A549 (cell line): ENCODE data around the gene DEFB125. TPM values are rescaled to one million over a fixed set of nuclear protein-coding genes. Genes with fewer than 3 reads are reported as not detected.
"Not testable (repeated sequence)": the region's sequence is repeated elsewhere in the genome, so short reads cannot be mapped to it uniquely, and the experiment has no call there.

Experiments used
- ATAC-seq, 2 experiments: fragments of 200-7000 bp in 1 of 2; fragments of >200 bp in 1 of 2; cut with Nextera tagmentation in 1 of 2; cut with Tn5 transposase in 1 of 2; 3 replicates each; pipeline versions ENCODE4 v1.8.0 to v1.9.1; 2018 to 2020; ENCODE audit warnings: mild to moderate bottlenecking in 1 of 2, moderate library complexity in 1 of 2
- CTCF ChIA-PET: fragments of 300-600 bp; sonication (Branson Sonifier 250); formaldehyde crosslinking; extraction: SDS; loops from one replicate; lab custom pipeline; 2021; ENCODE audit warnings: antibody characterized with exemption, inconsistent platforms; lab: Yijun Ruan, JAX
- POLR2A ChIA-PET: fragments of 350-600 bp; formaldehyde crosslinking; extraction: SDS; loops from one replicate; lab custom pipeline; 2021; ENCODE audit warnings: antibody characterized with exemption, inconsistent platforms; lab: Yijun Ruan, JAX
- DNase-seq, 2 experiments: peaks; one replicate each; pipeline versions ENCODE4 v3.0.0 to v3.0.0-alpha.2; 2011 to 2016; ENCODE audit warnings: low read depth in 1 of 2, low spot score in 1 of 2
- FAIRE-seq: peaks from 2 replicates; lab custom pipeline; 2011; peaks lifted over from hg19 to GRCh38; lab: Jason Lieb, UNC
- H3K27ac ChIP-seq, 2 experiments: fragments of >200 bp; sonication (Bioruptor Twin); formaldehyde crosslinking; 3 replicates each; pipeline ENCODE4 v1.5.1; 2016 to 2017
- H3K4me1 ChIP-seq: fragments of >200 bp; sonication (Bioruptor Twin); formaldehyde crosslinking; 3 replicates; pipeline ENCODE4 v1.6.1; 2016
- H3K4me2 ChIP-seq: fragments of >200 bp; sonication (Bioruptor Twin); formaldehyde crosslinking; 3 replicates; pipeline ENCODE4 v1.6.1; 2016
- H3K4me3 ChIP-seq: fragments of >200 bp; sonication (Bioruptor Twin); formaldehyde crosslinking; 3 replicates; pipeline ENCODE4 v1.5.1; 2016
- H3K9me3 ChIP-seq: fragments of >200 bp; sonication (Bioruptor Twin); formaldehyde crosslinking; 3 replicates; pipeline ENCODE4 v1.6.1; 2016
- CEBPB ChIP-seq, 2 experiments: fragments of >200 bp in 1 of 2; sonication (Bioruptor Twin) in 1 of 2; formaldehyde crosslinking in 1 of 2; IDR thresholded peaks; 2 replicates each; pipeline ENCODE4 v1.6.1; 2012 to 2016
- CHD2 ChIP-seq: fragments of 150-350 bp; IDR thresholded peaks from 2 replicates; pipeline ENCODE4 v1.6.1; 2014; ENCODE audit warnings: low read length; ENCODE audit not compliant: partially characterized antibody
- CHD4 ChIP-seq: fragments of 200-600 bp; sonication (generic); IDR thresholded peaks from 2 replicates; pipeline ENCODE4 v1.6.1; 2016; ENCODE audit warnings: antibody characterized with exemption, mild to moderate bottlenecking, borderline replicate concordance
- EHMT2 ChIP-seq: fragments of 200-600 bp; sonication (generic); IDR thresholded peaks from 2 replicates; pipeline ENCODE4 v1.6.1; 2016; ENCODE audit warnings: antibody characterized with exemption, low read depth, mild to moderate bottlenecking, moderate library complexity
- ESRRA ChIP-seq: fragments of 150-350 bp; IDR thresholded peaks from 2 replicates; pipeline ENCODE4 v1.6.1; 2014; ENCODE audit warnings: mild to moderate bottlenecking, low read length, borderline replicate concordance
- FOSB ChIP-seq: fragments of 250-450 bp; sonication (Bioruptor Pico); IDR thresholded peaks from 2 replicates; pipeline ENCODE4 v1.5.0; 2020; ENCODE audit warnings: mild to moderate bottlenecking, moderate library complexity
- GATA3 ChIP-seq: IDR thresholded peaks from 2 replicates; pipeline ENCODE4 v1.6.1; 2012; ENCODE audit warnings: borderline replicate concordance
- HOXB13 ChIP-seq: fragments of 250-450 bp; sonication (Bioruptor Pico); IDR thresholded peaks from 2 replicates; pipeline ENCODE4 v1.5.0; 2020; ENCODE audit warnings: low read depth, mild to moderate bottlenecking, moderate library complexity
- JUN ChIP-seq, 2 experiments: fragments of >200 bp; sonication (Bioruptor Twin); formaldehyde crosslinking; IDR thresholded peaks; 2 replicates in 1 of 2; 3 replicates in 1 of 2; pipeline ENCODE4 v1.6.1; 2016 to 2017
- JUNB ChIP-seq: fragments of >200 bp; sonication (Bioruptor Twin); formaldehyde crosslinking; IDR thresholded peaks from 2 replicates; pipeline ENCODE4 v1.6.1; 2016
- KDM5A ChIP-seq: fragments of 200-600 bp; sonication (generic); IDR thresholded peaks from 2 replicates; pipeline ENCODE4 v1.6.1; 2016; ENCODE audit warnings: antibody characterized with exemption, mild to moderate bottlenecking
- MYC ChIP-seq: IDR thresholded peaks from 2 replicates; pipeline ENCODE4 v1.6.1; 2012; ENCODE audit warnings: mild to moderate bottlenecking, inconsistent platforms, low read length, improper control_type of control experiment, borderline replicate concordance
- NFE2L2 ChIP-seq: fragments of 150-350 bp; conservative IDR thresholded peaks from 2 replicates; pipeline ENCODE4 v1.6.1; 2014; ENCODE audit warnings: low read length
- NPAS2 ChIP-seq: fragments of 250-450 bp; sonication (Bioruptor Pico); IDR thresholded peaks from 2 replicates; pipeline ENCODE4 v1.8.0; 2022; ENCODE audit warnings: mild to moderate bottlenecking, moderate library complexity, borderline replicate concordance
- NR3C1 ChIP-seq: fragments of >200 bp; sonication (Bioruptor Twin); formaldehyde crosslinking; IDR thresholded peaks from 3 replicates; pipeline ENCODE4 v1.6.1; 2017
- RAD21 ChIP-seq, 2 experiments: fragments of >200 bp in 1 of 2; sonication (Bioruptor Twin) in 1 of 2; formaldehyde crosslinking in 1 of 2; IDR thresholded peaks in 1 of 2; conservative IDR thresholded peaks in 1 of 2; 2 replicates in 1 of 2; 3 replicates in 1 of 2; pipeline ENCODE4 v1.6.1; 2012 to 2018; ENCODE audit warnings: inconsistent platforms in 1 of 2
- RCOR1 ChIP-seq: fragments of 150-350 bp; IDR thresholded peaks from 2 replicates; pipeline ENCODE4 v1.6.1; 2014; ENCODE audit warnings: antibody characterized with exemption, low read length, low read depth
- RFX5 ChIP-seq: fragments of 450-650 bp; IDR thresholded peaks from 2 replicates; pipeline ENCODE4 v1.7.1; 2014; ENCODE audit warnings: antibody characterized with exemption, mild to moderate bottlenecking, moderate library complexity
- RNF2 ChIP-seq: fragments of 200-600 bp; sonication (generic); IDR thresholded peaks from 2 replicates; pipeline ENCODE4 v1.6.1; 2016; ENCODE audit warnings: low read depth, mild to moderate bottlenecking, antibody characterized with exemption, moderate library complexity, borderline replicate concordance
- SREBF2 ChIP-seq: fragments of 450-650 bp; IDR thresholded peaks from 2 replicates; pipeline ENCODE4 v1.6.1; 2014; ENCODE audit warnings: mild to moderate bottlenecking, moderate library complexity
- TP53 ChIP-seq: fragments of 250-450 bp; sonication (Bioruptor Pico); IDR thresholded peaks from 2 replicates; pipeline ENCODE4 v1.5.0; 2021; ENCODE audit warnings: mild to moderate bottlenecking, moderate library complexity
- ZC3H11A ChIP-seq: fragments of 450-650 bp; IDR thresholded peaks from 2 replicates; pipeline ENCODE4 v1.6.1; 2014; ENCODE audit warnings: antibody characterized with exemption, mild to moderate bottlenecking
- ZSCAN20 ChIP-seq: fragments of 250-450 bp; sonication (Bioruptor Pico); IDR thresholded peaks from 2 replicates; pipeline ENCODE4 v1.8.0; 2022; ENCODE audit warnings: mild to moderate bottlenecking, moderate library complexity
- WGBS: methylation state at CpG from one replicate; pipeline ENCODE4 v1.1.6; 2017; ENCODE audit errors: missing lambda C conversion rate; 5-methylcytosine and 5-hydroxymethylcytosine counted together
- polyA plus RNA-seq, 4 experiments: library from polyadenylated mRNA; depleted of rRNA in 3 of 4; stranded (reverse); fragments of >200 nt; fragmentation: RNase III in 1 of 4; extraction: RNeasy Plus Mini Kit Qiagen cat#74134 plus additional on column Dnase treatment in 1 of 4; gene quantifications; 2 replicates in 3 of 4; 3 replicates in 1 of 4; pipeline ENCODE4 v1.2.3, GENCODE V29; 2011 to 2017
- TF ChIP-seq, protein P1 (sequence below): fragments of 150-350 bp; IDR thresholded peaks from 2 replicates; pipeline ENCODE4 v1.6.1; 2014; ENCODE audit warnings: low read depth, mild to moderate bottlenecking, low read length

The DEFB125 gene
- polyA plus RNA-seq, 2 of the 4 experiments (the other 2 are of a cell fraction), result not detected

DNA sequence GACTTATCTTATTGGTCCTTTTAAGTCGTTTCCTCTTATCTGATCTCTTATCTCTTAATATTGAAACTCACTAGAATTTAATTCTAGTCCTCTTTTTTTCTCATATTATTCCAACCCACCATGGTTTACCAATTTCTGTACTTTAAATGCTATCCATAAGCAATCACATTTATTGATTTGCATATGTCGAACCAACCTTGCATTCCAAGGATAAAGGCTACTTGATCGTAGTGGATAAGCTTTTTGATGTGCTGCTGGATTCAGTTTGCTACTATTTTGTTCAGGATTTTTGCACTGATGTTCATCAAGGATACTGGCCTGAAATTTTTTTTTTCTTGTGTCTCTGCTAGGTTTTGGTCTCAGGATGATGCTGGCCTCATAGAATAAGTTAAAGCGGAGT lies 7.7 kb downstream of the DEFB125 start:
- FAIRE-seq, result peak; percentile 80
- no peak overlapping the region for H3K4me3 ChIP-seq

DNA sequence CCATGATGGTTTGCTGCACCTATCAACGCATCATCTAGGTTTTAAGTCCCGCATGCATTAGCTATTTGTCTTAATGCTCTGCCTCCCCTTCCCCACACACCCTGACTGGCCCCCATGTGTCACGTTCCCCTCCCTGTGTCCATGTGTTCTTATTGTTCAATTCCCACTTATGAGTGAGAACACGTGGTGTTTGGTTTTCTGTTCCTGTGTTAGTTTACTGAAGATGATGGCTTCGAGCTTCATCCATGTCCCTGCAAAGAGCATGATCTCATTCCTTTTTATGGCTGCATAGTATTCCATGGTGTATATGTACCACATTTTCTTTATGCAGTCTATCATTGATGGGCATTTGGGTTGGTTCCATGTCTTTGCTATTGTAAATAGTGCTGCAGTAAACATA lies 10.2 kb downstream of the DEFB125 start:
- ATAC-seq, H3K4me2 ChIP-seq, H3K4me1 ChIP-seq, FAIRE-seq, DNase-seq, H3K27ac ChIP-seq, H3K4me3 ChIP-seq, POLR2A ChIA-PET: not testable (repeated sequence)
- WGBS, result 19% methylated on average over 5 of the region's 5 CpGs
- H3K9me3 ChIP-seq, result peaks cover 21% of the 10 kb centered on the region
- CTCF ChIA-PET, result interaction anchor here (0.8 to 1.0 kb wide), 2 partner anchors 11 to 40 kb away, joined by 3 to 4 read pairs; partner anchors contain the start of gene DEFB125

More for the DNA sequence above, 7.7 kb downstream of the DEFB125 start:
- no peak overlapping the region for H3K4me2 ChIP-seq
- ChIA-PET CTCF (no interaction called here), POLR2A (no interaction called here)
- no peak overlapping the region for H3K27ac ChIP-seq
- ATAC-seq (no peak), DNase-seq (no peak)
- TF ChIP-seq RNF2 (no peak), CHD2 (no peak)
- 6% methylated on average over 4 of the region's 4 CpGs for WGBS
- no peaks in the 10 kb centered on the region for H3K4me1 ChIP-seq
- peaks cover 21% of the 10 kb centered on the region for H3K9me3 ChIP-seq

DNA sequence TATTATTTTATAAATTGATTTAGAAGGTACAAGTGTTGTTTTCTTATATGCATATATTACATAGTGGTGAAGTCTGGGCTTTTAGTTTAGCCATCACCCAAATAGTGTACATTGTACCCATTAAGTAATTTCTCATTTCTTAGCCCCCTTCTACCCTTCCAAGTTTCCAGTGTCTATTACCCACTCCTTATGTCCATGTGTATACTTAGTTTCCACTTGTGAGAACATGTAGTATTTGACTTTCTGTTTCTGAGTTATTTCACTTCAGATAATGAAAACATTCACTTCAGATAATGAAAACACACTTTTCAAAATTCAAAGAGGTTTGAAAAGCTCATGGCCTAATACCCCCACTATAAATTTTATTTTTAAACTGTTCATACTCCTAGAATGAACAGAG lies 14.5 kb downstream of the DEFB125 start:
- FAIRE-seq, result no peak
- CTCF ChIA-PET, result no interaction called here

DNA sequence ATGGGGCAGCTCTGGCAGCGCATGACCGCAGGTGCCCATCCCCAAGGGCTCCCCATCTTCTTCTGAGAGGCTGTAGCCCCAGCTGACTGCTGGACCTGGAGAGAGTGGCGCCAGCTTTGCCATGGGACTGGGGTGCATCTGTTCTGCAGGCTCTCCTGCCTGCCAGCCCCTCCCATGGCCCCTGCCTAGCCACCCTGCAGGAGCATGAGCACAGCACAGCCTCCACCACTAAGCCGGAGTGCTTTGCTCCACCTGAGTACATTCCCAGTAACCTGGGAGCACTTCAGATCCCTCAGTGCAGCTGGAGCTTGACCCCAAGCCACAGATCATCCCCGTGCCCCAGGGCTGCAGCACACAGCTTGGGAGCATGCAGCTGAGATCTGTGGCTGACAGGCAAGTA lies 16.0 kb downstream of the DEFB125 start:
- ATAC-seq (no peak), FAIRE-seq (no peak), DNase-seq (no peak)
- ChIA-PET CTCF (no interaction called here), POLR2A (no interaction called here)
- Histone ChIP-seq H3K9me3 (no peaks in the 10 kb centered on the region), H3K4me2 (no peak overlapping the region), H3K27ac (no peak overlapping the region), H3K4me3 (no peak overlapping the region), H3K4me1 (no peaks in the 10 kb centered on the region)
- no peak for TF ChIP-seq NFE2L2
- no peak for TF ChIP-seq NR3C1
- no peak for TF ChIP-seq ZC3H11A
- TF ChIP-seq FOSB (CRISPR knock-in tag), result no peak
- no peak for TF ChIP-seq GATA3
- no peak for TF ChIP-seq CHD4
- TF ChIP-seq, protein P1, sequence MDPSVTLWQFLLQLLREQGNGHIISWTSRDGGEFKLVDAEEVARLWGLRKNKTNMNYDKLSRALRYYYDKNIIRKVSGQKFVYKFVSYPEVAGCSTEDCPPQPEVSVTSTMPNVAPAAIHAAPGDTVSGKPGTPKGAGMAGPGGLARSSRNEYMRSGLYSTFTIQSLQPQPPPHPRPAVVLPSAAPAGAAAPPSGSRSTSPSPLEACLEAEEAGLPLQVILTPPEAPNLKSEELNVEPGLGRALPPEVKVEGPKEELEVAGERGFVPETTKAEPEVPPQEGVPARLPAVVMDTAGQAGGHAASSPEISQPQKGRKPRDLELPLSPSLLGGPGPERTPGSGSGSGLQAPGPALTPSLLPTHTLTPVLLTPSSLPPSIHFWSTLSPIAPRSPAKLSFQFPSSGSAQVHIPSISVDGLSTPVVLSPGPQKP, result no peak
- TF ChIP-seq RAD21 (conservative IDR thresholded peaks at IDR 0.05 in 1 of 2, IDR thresholded peaks at IDR 0.05 in 1 of 2), result no peak
- 40% methylated on average over 5 of the region's 5 CpGs for WGBS

More for the DNA sequence above, 14.5 kb downstream of the DEFB125 start:
- POLR2A ChIA-PET, result no interaction called here
- no peak for ATAC-seq
- Histone ChIP-seq H3K4me3 (no peak overlapping the region), H3K4me2 (no peak overlapping the region), H3K4me1 (no peaks in the 10 kb centered on the region), H3K27ac (no peak overlapping the region), H3K9me3 (no peaks in the 10 kb centered on the region)
- DNase-seq, result no peak
- TF ChIP-seq JUNB (no peak), TP53 (no peak), NPAS2 (CRISPR knock-in tag) (no peak), KDM5A (no peak), CEBPB (IDR thresholded peaks at IDR 0.05) (no peak), SREBF2 (no peak), EHMT2 (no peak), ZSCAN20 (CRISPR knock-in tag) (no peak)
- TF ChIP-seq, all 56 proteins: peak for 0

DNA sequence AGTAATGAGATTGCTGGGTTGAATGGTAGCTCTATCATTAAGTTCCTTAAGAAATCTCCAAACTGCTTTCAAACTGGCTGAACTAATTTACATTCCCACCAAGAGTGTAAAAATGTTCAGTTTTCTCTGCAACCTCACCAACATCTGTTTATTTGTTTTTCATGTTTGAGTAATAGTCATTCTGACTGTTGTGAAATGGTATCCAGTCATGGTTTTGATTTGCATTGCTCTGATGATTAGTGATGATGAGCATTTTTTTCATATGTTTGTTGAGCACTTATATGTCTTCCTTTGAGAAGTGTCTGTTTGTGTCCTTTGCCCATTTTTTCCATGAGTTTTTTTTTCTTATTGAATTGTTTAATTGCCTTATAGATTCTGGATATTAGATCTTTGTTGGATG lies 24.9 kb downstream of the DEFB125 start:
- Histone ChIP-seq H3K9me3 (peaks cover 10% of the 10 kb centered on the region; the same call in 1 of the 3 replicates), H3K4me3 (no peak overlapping the region), H3K4me1 (no peaks in the 10 kb centered on the region), H3K27ac (no peak overlapping the region), H3K4me2 (no peak overlapping the region)
- ChIA-PET POLR2A (no interaction called here), CTCF (no interaction called here)
- FAIRE-seq, result no peak
- ATAC-seq, result no peak
- no peak for TF ChIP-seq RNF2
- TF ChIP-seq RCOR1, result no peak
- TF ChIP-seq MYC, result no peak
- TF ChIP-seq JUN (IDR thresholded peaks at IDR 0.05), result no peak
- TF ChIP-seq NR3C1, result no peak
- TF ChIP-seq RFX5, result no peak
- TF ChIP-seq ESRRA, result no peak
- TF ChIP-seq, protein P1, result no peak
- no peak for TF ChIP-seq HOXB13 (CRISPR knock-in tag)
- DNase-seq, result no peak
